Stimulated activated CD8-positive, alpha-beta memory T cell treated with anti-CD3 and anti-CD28 coated beads, Interleukin-15, amount 100 ng/mL, for 1 hour (primary cell): ENCODE measurements around the gene TMUB1.
A peak's percentile ranks its signal among the peaks of the same experiment; 100 is the strongest.

Source experiments
- DNase-seq: peaks from one replicate; pipeline ENCODE4 v3.0.0-alpha.2; 2020; ENCODE audit warnings: low read depth

The TMUB1 gene

GRCh38 chr7:151121380-151122170 lies 38.3 kb upstream of the TMUB1 start:
- no peak for DNase-seq

DNA sequence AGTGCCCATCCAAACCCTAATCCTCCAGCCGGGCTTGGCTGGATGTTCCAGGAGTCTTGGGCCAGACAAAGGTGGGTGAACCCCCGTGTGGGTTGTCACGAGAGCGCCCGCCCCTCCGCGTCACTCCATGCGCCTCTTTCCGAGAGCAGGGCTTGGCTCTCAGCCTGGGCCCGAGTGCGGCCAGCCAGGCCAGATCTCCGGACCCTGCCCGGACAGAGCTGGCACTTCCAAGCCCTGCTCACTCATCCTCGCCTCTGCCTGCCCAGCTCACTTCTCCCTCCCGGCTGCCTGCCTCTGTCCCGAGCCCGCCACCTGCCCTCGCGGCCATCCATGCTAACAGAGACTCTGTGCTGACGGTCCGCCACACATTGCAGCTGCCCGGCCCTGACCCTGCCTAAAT lies 37.6 kb upstream of the TMUB1 start:
- no peak for DNase-seq

DNA sequence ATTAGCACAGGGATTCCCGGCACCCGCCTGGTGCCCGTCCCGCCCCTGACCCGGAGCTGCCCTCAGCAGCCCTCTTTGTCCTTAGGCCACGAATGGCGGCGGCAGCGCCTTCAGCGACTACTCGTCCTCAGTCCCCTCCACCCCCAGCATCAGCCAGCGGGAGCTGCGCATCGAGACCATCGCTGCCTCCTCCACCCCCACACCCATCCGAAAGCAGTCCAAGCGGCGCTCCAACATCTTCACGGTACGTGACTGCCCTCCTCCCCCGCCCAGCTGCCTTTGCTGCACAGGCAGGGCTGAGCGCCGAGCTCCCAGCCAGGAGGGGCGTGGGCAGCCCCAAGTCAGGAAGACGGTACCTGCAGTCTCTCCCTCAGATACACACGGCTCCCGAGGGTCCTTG lies 36.6 kb upstream of the TMUB1 start:
- DNase-seq = no peak

- no peak for DNase-seq
Observed at GRCh38 chr7:151119055-151119415, 35.7 kb upstream of the TMUB1 start.

DNA sequence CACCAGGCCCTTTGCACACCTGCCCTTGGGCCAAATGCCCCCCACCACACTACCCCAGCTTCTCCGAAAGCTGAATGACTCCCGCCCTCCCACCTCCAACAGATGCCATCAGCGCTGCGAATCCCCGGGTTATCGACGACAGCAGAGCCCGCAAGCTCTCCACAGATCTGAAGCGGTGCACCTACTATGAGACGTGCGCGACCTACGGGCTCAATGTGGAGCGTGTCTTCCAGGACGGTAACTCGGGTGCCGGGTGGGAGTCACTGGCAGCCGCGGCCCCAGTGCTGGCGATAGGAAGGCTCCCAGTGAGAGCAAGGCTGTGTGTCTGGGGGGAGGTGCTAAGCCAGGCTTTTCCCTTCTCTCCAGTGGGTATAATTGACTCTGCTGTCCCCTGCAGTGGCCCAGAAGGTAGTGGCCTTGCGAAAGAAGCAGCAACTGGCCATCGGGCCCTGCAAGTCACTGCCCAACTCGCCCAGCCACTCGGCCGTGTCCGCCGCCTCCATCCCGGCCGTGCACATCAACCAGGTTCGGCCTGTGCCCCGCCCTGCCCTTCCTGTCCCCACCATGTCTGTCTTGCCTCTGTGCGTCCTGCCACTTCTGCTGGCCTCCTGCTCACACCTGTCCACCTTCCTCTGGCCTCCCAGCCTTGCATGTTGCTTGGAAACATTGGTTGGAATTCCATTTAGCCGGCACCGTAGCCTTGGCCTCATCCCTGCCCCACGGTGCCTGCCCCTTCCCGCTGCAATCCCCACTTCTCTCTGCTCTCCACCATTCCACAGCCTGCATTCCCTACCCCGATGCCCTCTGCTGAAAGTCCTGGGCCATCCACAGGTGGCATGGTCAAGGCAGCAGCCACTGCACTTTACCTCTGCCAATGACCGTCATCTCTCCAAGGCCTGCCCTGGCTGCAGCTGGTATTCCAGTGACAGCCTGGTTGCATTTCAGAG lies 35.1 kb upstream of the TMUB1 start:
- no peak for DNase-seq

DNA sequence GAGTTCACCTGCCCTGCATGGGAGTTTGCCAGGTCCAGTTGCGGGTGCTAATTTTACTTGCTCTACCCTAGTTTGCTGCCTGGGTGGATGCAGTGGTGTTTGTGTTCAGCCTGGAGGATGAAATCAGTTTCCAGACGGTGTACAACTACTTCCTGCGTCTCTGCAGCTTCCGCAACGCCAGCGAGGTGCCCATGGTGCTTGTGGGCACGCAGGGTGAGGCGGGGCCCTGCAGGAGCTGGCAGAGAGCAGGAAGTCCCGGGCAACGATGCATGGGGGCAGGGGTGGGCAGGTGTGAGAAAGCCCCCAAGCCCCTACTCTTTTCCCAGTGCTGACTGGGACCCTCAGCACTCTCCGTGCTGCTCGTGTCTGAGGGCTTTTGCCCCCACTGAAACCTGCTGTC lies 34.3 kb upstream of the TMUB1 start:
- DNase-seq = no peak

DNA sequence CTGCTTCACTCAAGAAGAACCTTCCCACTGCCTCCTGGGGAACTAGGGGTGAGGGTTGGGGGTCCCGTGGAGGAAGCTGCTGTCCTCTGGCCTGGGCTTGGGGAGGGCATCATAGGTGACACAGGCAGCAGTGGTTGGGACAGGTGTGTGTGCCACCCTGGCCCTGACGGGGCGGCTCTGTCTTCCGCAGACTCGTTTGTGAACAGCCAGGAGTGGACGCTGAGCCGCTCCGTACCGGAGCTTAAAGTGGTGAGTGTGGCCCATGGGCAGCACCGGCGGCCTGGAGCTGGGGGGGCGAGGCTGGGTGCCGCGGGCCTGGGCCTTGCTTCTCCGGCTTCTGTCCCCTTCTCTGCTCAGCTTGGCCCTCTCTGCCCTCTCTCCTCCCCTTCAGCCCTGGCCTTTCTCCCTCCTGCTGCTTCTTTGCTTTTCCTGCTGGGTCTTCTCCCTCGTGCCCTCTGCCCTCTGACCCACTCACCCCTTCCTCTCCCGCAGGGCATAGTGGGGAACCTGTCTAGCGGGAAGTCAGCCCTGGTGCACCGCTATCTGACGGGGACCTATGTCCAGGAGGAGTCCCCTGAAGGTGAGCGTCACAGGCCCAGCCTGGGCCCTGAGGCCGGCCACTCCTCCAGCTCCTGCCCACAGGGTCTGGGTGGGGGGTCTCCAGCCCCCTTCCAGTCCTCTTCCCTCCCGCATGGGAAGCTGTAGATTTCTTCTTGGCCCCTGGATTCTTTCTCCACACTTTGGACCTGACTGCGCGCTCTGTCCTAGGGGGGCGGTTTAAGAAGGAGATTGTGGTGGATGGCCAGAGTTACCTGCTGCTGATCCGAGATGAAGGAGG lies 33.5 kb upstream of the TMUB1 start:
- DNase-seq = no peak

DNA sequence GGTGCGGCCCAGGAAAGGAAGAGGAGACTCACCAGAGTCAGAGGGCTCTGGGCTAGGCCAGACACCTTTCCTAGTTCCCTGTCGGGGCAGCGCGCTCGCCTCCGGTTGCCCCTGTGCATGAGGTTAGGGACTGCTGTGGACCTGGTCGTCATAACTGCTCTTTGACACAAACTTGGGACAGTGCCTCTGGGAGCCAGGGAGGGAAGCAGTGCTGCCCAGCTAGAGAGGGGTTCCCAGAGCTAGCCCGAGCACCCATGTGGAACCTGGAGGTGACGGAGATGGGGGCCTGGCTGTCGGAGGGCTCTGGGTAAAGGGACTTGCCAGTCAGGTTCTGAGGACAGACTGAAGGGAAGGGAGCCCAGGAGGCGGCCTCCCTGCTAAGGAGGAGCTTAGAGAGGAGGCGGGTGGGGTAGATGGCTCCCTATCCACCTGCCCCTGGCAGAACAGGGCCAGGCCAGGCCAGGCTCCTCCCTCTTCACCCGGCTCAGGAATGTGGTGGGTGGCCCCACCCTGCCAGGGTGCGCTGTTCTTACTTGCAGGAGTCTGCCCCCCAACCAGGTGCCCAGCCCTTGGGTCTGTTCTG lies 32.6 kb upstream of the TMUB1 start:
- DNase-seq = no peak

DNA sequence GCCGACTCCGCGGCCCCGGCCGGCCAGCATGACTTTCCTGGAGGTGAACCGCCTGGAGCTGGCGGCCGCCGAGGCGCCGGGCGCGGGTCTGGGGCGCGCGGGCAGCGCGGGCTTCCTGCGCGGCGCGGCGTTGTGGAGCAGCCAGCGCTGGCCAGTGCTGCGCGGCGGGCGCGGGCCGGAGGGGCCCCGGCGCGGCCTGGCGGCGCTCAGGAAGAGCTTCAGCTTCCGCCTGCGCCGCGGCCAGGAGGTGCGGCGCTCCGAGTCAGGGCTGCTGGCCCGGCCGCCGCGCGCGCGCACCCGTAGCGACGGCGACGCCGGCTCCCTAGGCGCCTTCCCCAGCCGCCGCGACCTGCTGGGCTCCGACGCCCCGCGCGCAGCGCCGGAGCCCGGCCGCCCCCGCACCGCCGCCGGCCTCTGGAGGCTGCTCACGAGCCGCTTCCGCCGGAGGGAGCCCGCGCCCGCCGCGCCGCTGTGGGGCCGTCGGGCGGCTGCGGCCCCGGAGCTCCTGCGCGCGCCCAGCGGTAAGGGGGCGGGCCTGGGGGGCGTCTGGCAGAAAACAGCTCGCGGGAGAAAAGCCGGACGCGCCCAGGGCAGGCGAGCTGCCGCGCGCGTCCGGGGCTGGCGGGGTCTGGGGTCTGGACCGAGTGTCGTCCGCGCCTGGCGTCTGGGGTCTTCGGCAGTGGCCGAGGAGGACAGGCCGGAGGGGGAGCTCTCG lies 32.0 kb upstream of the TMUB1 start:
- no peak for DNase-seq

DNA sequence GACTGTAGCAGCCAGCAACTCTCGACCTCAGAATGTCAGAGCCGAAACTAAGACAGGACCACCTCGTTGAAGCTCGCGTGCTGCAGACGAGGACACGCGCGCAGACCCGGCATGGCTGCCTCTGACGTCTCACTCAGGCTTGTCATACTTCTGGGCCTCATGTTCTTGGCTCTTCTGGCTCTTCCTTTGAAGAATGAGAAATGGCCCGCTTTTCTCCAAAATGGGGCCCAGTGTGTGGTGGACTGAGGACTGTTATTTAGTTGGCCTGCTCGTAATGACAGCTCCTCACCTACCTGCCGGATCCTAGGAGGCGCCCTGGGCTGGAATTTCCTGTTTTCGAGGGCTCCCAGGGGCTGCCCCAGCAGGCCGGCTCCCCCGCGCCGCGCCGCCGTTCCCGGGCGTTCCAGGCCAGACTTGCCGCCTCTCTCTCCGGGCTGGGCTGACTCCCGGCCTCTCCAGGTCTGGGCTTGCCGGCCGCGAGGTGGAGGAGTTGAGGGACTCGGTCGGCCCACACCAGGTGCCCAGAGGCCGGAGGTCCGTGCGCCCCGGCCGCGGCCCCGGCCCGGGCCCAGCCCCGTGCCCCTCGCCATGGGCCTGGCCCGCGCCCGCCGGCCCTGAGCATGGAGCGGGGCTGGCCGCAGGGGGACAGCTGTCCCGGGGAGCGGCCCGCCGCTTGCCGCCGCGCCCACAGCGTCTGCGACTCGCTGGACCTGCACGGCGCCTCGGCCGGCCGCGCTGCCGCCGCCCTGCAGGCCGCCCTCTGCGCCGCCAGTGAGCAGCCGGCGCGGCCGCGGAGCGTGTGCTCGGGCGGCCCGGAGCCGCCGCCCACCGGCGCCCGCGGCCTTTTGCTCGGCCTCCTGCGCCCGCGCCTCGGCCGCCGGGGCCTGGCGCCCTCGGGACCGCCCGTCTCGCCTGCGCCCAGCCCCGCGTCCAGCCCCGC lies 31.1 kb upstream of the TMUB1 start:
- no peak for DNase-seq

GRCh38 chr7:151113344-151114150 lies 30.3 kb upstream of the TMUB1 start:
- no peak for DNase-seq

GRCh38 chr7:151110941-151111645 lies 27.8 kb upstream of the TMUB1 start:
- peak; percentile 59 for DNase-seq

DNA sequence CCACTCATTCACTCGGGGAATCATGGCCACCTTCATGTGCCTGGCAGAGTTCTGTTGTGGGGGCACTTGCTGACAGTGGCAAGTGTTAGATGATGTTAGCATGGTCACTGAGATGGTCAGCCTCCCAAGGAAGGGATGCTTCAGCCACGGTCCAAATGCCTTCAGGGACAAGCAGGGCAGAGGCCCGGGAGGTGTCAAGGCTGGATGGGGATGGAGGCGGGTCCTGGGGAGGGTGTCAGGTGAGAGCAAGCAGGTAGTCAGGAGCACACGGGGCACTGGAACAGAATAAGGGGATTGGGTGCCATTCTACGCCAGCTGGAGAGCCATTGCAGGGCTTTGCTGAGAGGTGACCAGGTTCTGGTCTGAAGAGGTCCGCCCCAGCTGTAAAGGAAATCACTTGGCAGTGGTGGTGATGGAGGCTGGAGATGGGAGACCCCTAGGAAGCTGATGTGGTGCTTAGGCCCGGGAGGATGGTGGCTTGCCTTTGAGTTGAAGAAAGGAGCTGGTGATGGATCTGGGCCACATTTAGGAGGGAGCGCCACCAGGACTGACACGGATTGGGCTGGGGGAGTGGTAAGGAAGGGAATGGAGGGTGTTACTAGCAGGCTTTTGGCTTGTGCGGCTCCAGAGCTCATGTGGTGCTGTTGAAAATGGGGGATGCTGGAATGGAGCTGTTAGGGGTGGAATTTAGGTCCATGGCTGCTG lies 27.1 kb upstream of the TMUB1 start:
- DNase-seq = no peak

- DNase-seq = no peak
Observed at GRCh38 chr7:151109094-151110048, 26.1 kb upstream of the TMUB1 start.

DNA sequence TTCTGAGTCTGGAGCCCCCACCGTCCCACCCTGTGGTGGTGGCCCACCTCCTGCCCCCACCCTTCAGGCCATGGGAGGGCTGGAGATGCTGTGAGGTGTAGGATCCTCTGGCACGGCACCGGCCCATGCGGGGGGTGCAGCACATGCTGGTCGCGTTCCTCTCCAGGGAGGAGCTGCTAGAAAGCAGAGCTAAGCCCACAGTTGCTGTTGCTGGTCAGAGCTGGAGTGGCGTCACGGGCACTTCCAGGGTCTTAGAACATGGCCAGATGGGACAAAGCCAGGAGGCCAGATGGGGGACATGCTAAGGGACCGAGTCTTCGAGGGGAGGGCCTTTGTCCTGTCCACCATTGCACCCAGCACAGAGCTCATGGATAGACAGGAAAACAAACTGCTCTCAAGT lies 24.6 kb upstream of the TMUB1 start:
- no peak for DNase-seq

DNA sequence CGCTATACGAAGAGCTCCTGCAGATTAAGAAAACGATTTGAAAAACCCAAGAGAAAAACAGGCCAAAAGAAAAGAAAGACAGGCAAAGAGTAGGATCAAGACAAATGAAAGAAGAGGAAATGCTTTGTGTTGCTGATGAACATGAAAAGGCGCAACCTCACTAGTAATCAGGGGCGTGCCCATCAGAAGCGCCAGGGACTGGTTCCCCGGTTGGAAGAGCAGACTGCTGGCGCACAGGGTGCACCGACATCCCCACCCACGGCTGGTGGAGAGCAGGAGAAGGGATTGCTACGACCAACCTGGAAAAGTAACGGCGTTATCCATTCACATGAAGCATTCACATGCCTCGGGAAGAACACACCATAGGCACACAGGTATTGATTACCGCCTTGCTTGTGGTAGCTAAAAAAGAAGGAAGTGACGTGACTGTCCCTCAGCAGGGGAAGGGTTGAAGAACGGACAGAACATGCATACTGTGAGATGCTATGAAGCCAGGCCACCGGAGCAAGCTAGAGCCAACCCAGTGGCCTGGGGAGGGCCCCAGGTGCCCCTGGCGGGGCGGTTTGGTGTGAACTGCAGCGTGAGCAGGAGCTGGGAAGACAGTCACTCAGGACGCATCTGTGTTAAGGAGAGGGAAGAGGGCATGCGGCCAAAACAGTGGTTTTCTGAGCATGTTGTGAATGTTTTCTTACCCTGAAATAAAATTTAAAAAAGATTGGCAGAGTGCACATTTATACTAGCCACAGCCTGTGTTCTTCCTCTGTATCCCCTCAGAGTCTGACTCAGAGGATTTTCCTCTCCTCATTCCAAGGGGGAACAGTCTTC lies 21.3 kb upstream of the TMUB1 start:
- no peak for DNase-seq
